GM19452 (cell line): ENCODE results near the gene TSKS.

Source experiments
- ATAC-seq: cut with Tn5 transposase; IDR thresholded peaks from one replicate; pipeline ENCODE4 v1.9.1; 2021; ENCODE audit not compliant: unreplicated experiment

Gene TSKS

GRCh38 chr19:49763230-49763629 lies at the start of gene TSKS:
TSS of gene TSKS (minus strand) at chr19:49763306. CDS start at chr19:49763247, 59 bp downstream.
- ATAC-seq: no peak

GRCh38 chr19:49812452-49812996 lies 49.4 kb upstream of the TSKS start:
- no peak for ATAC-seq

GRCh38 chr19:49811328-49811727 lies 48.2 kb upstream of the TSKS start:
- ATAC-seq: no peak

- ATAC-seq: no peak
These were observed 46.9 kb upstream of the TSKS start for GRCh38 chr19:49809941-49810389.

GRCh38 chr19:49809160-49809940 lies 46.2 kb upstream of the TSKS start:
- no peak for ATAC-seq

- ATAC-seq: no peak
These were observed 45.6 kb upstream of the TSKS start for GRCh38 chr19:49808711-49809159.

- ATAC-seq: no peak
These were observed 45.0 kb upstream of the TSKS start for GRCh38 chr19:49807904-49808675.

GRCh38 chr19:49807058-49807903 lies 44.2 kb upstream of the TSKS start:
- no peak for ATAC-seq

GRCh38 chr19:49806620-49806959 lies 43.5 kb upstream of the TSKS start:
- ATAC-seq: no peak

GRCh38 chr19:49805822-49806619 lies 42.9 kb upstream of the TSKS start:
- no peak for ATAC-seq

- ATAC-seq: no peak
These were observed 40.4 kb upstream of the TSKS start for GRCh38 chr19:49803529-49803856.

- no peak for ATAC-seq
These were observed 39.9 kb upstream of the TSKS start for GRCh38 chr19:49802836-49803528.

GRCh38 chr19:49801966-49802661 lies 39.0 kb upstream of the TSKS start:
- no peak for ATAC-seq

GRCh38 chr19:49801401-49801888 lies 38.3 kb upstream of the TSKS start:
- no peak for ATAC-seq

- no peak for ATAC-seq
These were observed 37.7 kb upstream of the TSKS start for GRCh38 chr19:49800771-49801170.

GRCh38 chr19:49799798-49800376 lies 36.8 kb upstream of the TSKS start:
- ATAC-seq: no peak

GRCh38 chr19:49799271-49799797 lies 36.2 kb upstream of the TSKS start:
- no peak for ATAC-seq

GRCh38 chr19:49798574-49798973 lies 35.5 kb upstream of the TSKS start:
- no peak for ATAC-seq
